Brain microvascular endothelial cell (primary cell): Measurements from ENCODE around the gene ADAT3.

Experiments used
- DNase-seq: peaks from one replicate; pipeline ENCODE4 v3.0.0-alpha.2; 2020
- H3K27ac ChIP-seq: fragments of 250-450 bp; sonication (Bioruptor Pico); 2 replicates; pipeline ENCODE4 v1.5.1; 2020; ENCODE audit warnings: mild to moderate bottlenecking, moderate library complexity
- H3K27me3 ChIP-seq: fragments of 250-450 bp; sonication (Bioruptor Pico); replicated peaks from 2 replicates; pipeline ENCODE4 v1.5.1; 2020; ENCODE audit warnings: mild to moderate bottlenecking
- H3K36me3 ChIP-seq: fragments of 250-450 bp; sonication (Bioruptor Pico); replicated peaks from 2 replicates; pipeline ENCODE4 v1.5.1; 2020; ENCODE audit warnings: mild to moderate bottlenecking
- H3K4me3 ChIP-seq: 2 replicates; pipeline ENCODE4 v1.5.1; 2011; ENCODE audit warnings: low read depth, mild to moderate bottlenecking, control low read depth, low read length, moderate library complexity
- CTCF ChIP-seq: IDR thresholded peaks from 2 replicates; pipeline ENCODE4 v1.5.1; 2011; ENCODE audit warnings: low read depth, mild to moderate bottlenecking, moderate library complexity, low read length, control low read depth, inconsistent platforms; ENCODE audit errors: missing control alignments
- in situ Hi-C: cut with HindIII; loops from 2 replicates; pipeline ENCODE4 v1.10.0; 2017; ENCODE audit warnings: low sequenced_read_pairs, low pct_ligation_motif_present

Gene ADAT3

GRCh38 chr19:1929021-1929742, 24.0 kb downstream of the ADAT3 start:
- Histone ChIP-seq H3K4me3 (peak overlapping the region; percentile 37), H3K27ac (no peak overlapping the region), H3K36me3 (peaks cover 11% of the 10 kb centered on the region), H3K27me3 (no peaks in the 10 kb centered on the region)
- TF ChIP-seq CTCF = peak; percentile 94
- in situ Hi-C loops = no loop called here
- peak; percentile 58 for DNase-seq

- TF ChIP-seq CTCF = no peak
- in situ Hi-C loops = no loop called here
- no peak overlapping the region for H3K27ac ChIP-seq
Observed at GRCh38 chr19:1931445-1931844, 26.2 kb downstream of the ADAT3 start.

GRCh38 chr19:1932395-1932794, 27.2 kb downstream of the ADAT3 start:
- no peak for DNase-seq
- in situ Hi-C loops = no loop called here
- no peak overlapping the region for H3K27ac ChIP-seq
- no peaks in the 10 kb centered on the region for H3K27me3 ChIP-seq
- no peaks in the 10 kb centered on the region for H3K36me3 ChIP-seq
- no peak for TF ChIP-seq CTCF
- H3K4me3 ChIP-seq = no peak overlapping the region

More at GRCh38 chr19:1931445-1931844, 26.2 kb downstream of the ADAT3 start:
- no peaks in the 10 kb centered on the region for H3K27me3 ChIP-seq
- no peaks in the 10 kb centered on the region for H3K36me3 ChIP-seq
- H3K4me3 ChIP-seq = no peak overlapping the region
- no peak for DNase-seq

- TF ChIP-seq CTCF = no peak
- in situ Hi-C loops = no loop called here
- Histone ChIP-seq H3K36me3 (no peaks in the 10 kb centered on the region), H3K27me3 (no peaks in the 10 kb centered on the region), H3K4me3 (no peak overlapping the region), H3K27ac (no peak overlapping the region)
- no peak for DNase-seq
Observed at GRCh38 chr19:1933244-1933643, 28.0 kb downstream of the ADAT3 start.

- in situ Hi-C loops = no loop called here
- no peak for DNase-seq
Observed at GRCh38 chr19:1933942-1934341, 28.7 kb downstream of the ADAT3 start.

More at GRCh38 chr19:1933942-1934341, 28.7 kb downstream of the ADAT3 start:
- no peak overlapping the region for H3K27ac ChIP-seq
- no peak for TF ChIP-seq CTCF
- no peak overlapping the region for H3K4me3 ChIP-seq
- H3K36me3 ChIP-seq = no peaks in the 10 kb centered on the region
- no peaks in the 10 kb centered on the region for H3K27me3 ChIP-seq
